SU-DHL-6 (cell line): ENCODE measurements around the gene CCNQ.

Experiments
- H2AFZ ChIP-seq: fragments of 200-600 bp; sonication (generic); 2 replicates; pipeline ENCODE4 v1.6.1; 2014; ENCODE audit warnings: low read depth, mild to moderate bottlenecking, moderate library complexity, mixed read lengths, antibody characterized with exemption, low read length; ENCODE audit not compliant: severe bottlenecking
- H3F3A ChIP-seq: fragments of 200-600 bp; shearing (Covaris generic); 2 replicates; pipeline ENCODE4 v1.6.0; 2016; ENCODE audit warnings: antibody characterized with exemption, mild to moderate bottlenecking; ENCODE audit not compliant: insufficient read depth
- H3K27ac ChIP-seq: fragments of 200-600 bp; sonication (generic); 2 replicates; pipeline ENCODE4 v1.5.1; 2016; ENCODE audit warnings: low read depth, mild to moderate bottlenecking, low read length, moderate library complexity, mixed read lengths
- H3K27me3 ChIP-seq: fragments of 200-600 bp; sonication (generic), shearing (Covaris generic); 2 replicates; pipeline ENCODE4 v1.6.0; 2014; ENCODE audit warnings: mild to moderate bottlenecking, low read length
- H3K36me3 ChIP-seq: fragments of 200-600 bp; sonication (generic); 2 replicates; pipeline ENCODE4 v1.6.1; 2014; ENCODE audit warnings: mild to moderate bottlenecking, low read length, mixed read lengths
- H3K4me2 ChIP-seq: fragments of 300-600, 200-600 bp; shearing (Covaris generic), sonication (generic); 2 replicates; pipeline ENCODE4 v1.6.0; 2014; ENCODE audit warnings: low read length, low read depth, mild to moderate bottlenecking; ENCODE audit not compliant: poor library complexity, severe bottlenecking
- H3K4me3 ChIP-seq: fragments of 200-600 bp; sonication (generic); 2 replicates; pipeline ENCODE4 v1.5.1; 2014; ENCODE audit warnings: antibody characterized with exemption, low read length, mild to moderate bottlenecking, mixed read lengths; ENCODE audit not compliant: insufficient read depth, poor library complexity, severe bottlenecking
- H3K79me2 ChIP-seq: fragments of 200-600 bp; sonication (generic); 2 replicates; pipeline ENCODE4 v1.6.1; 2014; ENCODE audit warnings: mild to moderate bottlenecking, low read length, moderate library complexity; ENCODE audit not compliant: insufficient read depth
- H3K9ac ChIP-seq: fragments of 200-600 bp; sonication (generic); 2 replicates; pipeline ENCODE4 v1.7.0; 2014; ENCODE audit warnings: mild to moderate bottlenecking, low read length
- H3K9me2 ChIP-seq: fragments of 200-600 bp; sonication (generic); replicated peaks from 2 replicates; pipeline ENCODE4 v1.6.1; 2014; ENCODE audit warnings: low read length; ENCODE audit not compliant: insufficient read depth
- H3K9me3 ChIP-seq: fragments of 200-600 bp; sonication (generic); 2 replicates; pipeline ENCODE4 v1.6.1; 2014; ENCODE audit warnings: low read length, mixed read lengths; ENCODE audit not compliant: insufficient read depth
- H4K20me1 ChIP-seq: fragments of 200-600 bp; sonication (generic); 2 replicates; pipeline ENCODE4 v1.6.1; 2014; ENCODE audit warnings: low read depth, mild to moderate bottlenecking, antibody characterized with exemption, low read length, moderate library complexity, mixed read lengths
- EZH2phosphoT487 ChIP-seq: fragments of 200-600 bp; sonication (generic), shearing (Covaris generic); conservative IDR thresholded peaks from 2 replicates; pipeline ENCODE4 v1.6.1; 2018; ENCODE audit warnings: mild to moderate bottlenecking, antibody characterized with exemption, low read length, moderate library complexity, mixed read lengths
- TF ChIP-seq, protein P1 (sequence below): fragments of 200-600 bp; sonication (generic); IDR thresholded peaks from one replicate; pipeline ENCODE4 v1.5.1; 2017; ENCODE audit warnings: antibody characterized with exemption, mild to moderate bottlenecking, low read length, moderate library complexity; ENCODE audit not compliant: insufficient read depth, poor library complexity, severe bottlenecking

The CCNQ gene

DNA sequence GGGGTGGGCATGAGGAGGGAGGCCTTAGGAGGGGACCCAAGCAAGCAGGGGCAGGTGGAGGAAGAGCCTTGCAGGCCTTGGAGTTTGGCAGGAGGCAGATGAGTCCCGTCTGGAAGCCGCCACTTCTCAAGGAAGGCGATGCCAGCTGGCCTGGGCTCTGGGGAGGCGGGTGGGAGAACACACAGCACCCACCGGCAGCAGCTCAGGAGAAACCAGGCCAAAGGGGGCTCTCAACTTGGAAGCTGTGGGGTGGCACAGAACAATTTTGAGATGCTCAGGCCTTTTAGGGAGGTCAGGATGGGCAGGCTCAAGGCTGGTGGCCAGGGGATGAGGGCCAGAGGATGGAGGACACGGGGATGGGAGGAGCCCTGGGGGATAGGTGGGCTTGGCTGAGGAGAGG, 36.4 kb upstream of the CCNQ start:
- no peaks in the 10 kb centered on the region for H4K20me1 ChIP-seq

GRCh38 chrX:153634832-153635231, 35.9 kb upstream of the CCNQ start:
- no peaks in the 10 kb centered on the region for H3K36me3 ChIP-seq
- H3K79me2 ChIP-seq: no peaks in the 10 kb centered on the region
- H3K27me3 ChIP-seq: no peaks in the 10 kb centered on the region
- H3K9me2 ChIP-seq: no peaks in the 10 kb centered on the region
- H3K9ac ChIP-seq: no peak overlapping the region
- H3K4me3 ChIP-seq: no peak overlapping the region
- no peaks in the 10 kb centered on the region for H3K9me3 ChIP-seq
- TF ChIP-seq, protein P1, sequence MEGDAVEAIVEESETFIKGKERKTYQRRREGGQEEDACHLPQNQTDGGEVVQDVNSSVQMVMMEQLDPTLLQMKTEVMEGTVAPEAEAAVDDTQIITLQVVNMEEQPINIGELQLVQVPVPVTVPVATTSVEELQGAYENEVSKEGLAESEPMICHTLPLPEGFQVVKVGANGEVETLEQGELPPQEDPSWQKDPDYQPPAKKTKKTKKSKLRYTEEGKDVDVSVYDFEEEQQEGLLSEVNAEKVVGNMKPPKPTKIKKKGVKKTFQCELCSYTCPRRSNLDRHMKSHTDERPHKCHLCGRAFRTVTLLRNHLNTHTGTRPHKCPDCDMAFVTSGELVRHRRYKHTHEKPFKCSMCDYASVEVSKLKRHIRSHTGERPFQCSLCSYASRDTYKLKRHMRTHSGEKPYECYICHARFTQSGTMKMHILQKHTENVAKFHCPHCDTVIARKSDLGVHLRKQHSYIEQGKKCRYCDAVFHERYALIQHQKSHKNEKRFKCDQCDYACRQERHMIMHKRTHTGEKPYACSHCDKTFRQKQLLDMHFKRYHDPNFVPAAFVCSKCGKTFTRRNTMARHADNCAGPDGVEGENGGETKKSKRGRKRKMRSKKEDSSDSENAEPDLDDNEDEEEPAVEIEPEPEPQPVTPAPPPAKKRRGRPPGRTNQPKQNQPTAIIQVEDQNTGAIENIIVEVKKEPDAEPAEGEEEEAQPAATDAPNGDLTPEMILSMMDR: no peak
- TF ChIP-seq EZH2phosphoT487: no peak
- no peaks in the 10 kb centered on the region for H4K20me1 ChIP-seq
- no peak overlapping the region for H3K4me2 ChIP-seq
- H2AFZ ChIP-seq: no peak overlapping the region
- no peaks in the 10 kb centered on the region for H3F3A ChIP-seq
- no peak overlapping the region for H3K27ac ChIP-seq

More for the DNA sequence above, 36.4 kb upstream of the CCNQ start:
- TF ChIP-seq, protein P1: no peak
- TF ChIP-seq EZH2phosphoT487: no peak
- H3K4me3 ChIP-seq: no peak overlapping the region
- H3K79me2 ChIP-seq: no peaks in the 10 kb centered on the region
- H3K4me2 ChIP-seq: no peak overlapping the region
- H3K36me3 ChIP-seq: no peaks in the 10 kb centered on the region
- H3K27ac ChIP-seq: no peak overlapping the region
- no peaks in the 10 kb centered on the region for H3K27me3 ChIP-seq
- H3K9me2 ChIP-seq: no peaks in the 10 kb centered on the region
- no peaks in the 10 kb centered on the region for H3F3A ChIP-seq
- H2AFZ ChIP-seq: no peak overlapping the region
- no peaks in the 10 kb centered on the region for H3K9me3 ChIP-seq
- H3K9ac ChIP-seq: no peak overlapping the region

DNA sequence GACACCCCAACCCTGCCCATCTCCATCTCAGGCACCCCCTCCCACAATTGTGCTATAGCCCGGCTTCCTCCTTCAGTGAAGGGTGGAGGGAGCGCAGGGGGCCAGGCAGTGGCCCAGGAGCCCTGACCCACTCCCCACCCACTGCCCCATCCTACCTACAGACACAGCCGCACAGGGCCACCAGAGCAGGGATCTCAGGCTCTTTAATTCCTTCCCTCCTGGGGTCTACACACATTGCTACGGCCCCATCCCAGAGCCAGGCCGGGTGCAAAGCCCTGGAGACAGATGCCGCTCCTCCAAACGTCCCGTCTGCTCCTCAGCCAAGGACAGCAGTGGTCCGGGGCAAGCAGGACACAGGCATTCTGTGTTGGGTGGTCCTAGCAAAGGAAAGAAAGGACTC, 35.3 kb upstream of the CCNQ start:
- Histone ChIP-seq H3K4me2 (no peak overlapping the region), H2AFZ (no peak overlapping the region), H3F3A (no peaks in the 10 kb centered on the region), H3K9ac (no peak overlapping the region), H4K20me1 (no peaks in the 10 kb centered on the region), H3K79me2 (no peaks in the 10 kb centered on the region), H3K9me2 (no peaks in the 10 kb centered on the region), H3K27me3 (no peaks in the 10 kb centered on the region), H3K27ac (no peak overlapping the region), H3K9me3 (no peaks in the 10 kb centered on the region), H3K36me3 (no peaks in the 10 kb centered on the region), H3K4me3 (no peak overlapping the region)
- TF ChIP-seq, protein P1: no peak
- TF ChIP-seq EZH2phosphoT487: no peak
